ENCODE results near the gene ETV1.

The ETV1 gene

DNA sequence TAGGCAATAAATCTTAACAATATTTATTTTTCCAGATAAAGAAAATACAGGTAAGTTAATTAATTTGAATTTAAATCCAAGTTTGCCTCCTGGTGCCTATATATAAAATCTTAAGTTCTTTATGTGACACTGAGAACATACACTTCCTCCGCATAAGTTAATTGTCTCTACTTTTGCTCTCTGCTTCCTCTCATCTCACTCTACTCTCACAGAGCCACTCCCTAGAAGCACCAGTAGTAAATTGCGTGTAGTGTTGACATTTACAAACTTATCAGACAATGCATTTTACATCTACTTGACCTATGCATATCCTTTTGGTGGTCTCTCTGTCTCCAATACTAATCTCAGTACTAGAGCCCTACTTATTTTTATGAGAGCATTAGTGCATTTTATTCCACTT is 144.5 kb downstream of the ETV1 start:
- DNase-seq (ENCODE audit: low read depth) = no peak
- TF ChIP-seq, protein P1, sequence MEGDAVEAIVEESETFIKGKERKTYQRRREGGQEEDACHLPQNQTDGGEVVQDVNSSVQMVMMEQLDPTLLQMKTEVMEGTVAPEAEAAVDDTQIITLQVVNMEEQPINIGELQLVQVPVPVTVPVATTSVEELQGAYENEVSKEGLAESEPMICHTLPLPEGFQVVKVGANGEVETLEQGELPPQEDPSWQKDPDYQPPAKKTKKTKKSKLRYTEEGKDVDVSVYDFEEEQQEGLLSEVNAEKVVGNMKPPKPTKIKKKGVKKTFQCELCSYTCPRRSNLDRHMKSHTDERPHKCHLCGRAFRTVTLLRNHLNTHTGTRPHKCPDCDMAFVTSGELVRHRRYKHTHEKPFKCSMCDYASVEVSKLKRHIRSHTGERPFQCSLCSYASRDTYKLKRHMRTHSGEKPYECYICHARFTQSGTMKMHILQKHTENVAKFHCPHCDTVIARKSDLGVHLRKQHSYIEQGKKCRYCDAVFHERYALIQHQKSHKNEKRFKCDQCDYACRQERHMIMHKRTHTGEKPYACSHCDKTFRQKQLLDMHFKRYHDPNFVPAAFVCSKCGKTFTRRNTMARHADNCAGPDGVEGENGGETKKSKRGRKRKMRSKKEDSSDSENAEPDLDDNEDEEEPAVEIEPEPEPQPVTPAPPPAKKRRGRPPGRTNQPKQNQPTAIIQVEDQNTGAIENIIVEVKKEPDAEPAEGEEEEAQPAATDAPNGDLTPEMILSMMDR (IDR thresholded peaks at IDR 0.05; ENCODE audit: control insufficient read depth, insufficient read depth, low read depth, low read length, missing control alignments) = no peak
- H3K4me3 ChIP-seq (ENCODE audit: control insufficient read depth, low read depth, low read length) = no peak overlapping the region

DNA sequence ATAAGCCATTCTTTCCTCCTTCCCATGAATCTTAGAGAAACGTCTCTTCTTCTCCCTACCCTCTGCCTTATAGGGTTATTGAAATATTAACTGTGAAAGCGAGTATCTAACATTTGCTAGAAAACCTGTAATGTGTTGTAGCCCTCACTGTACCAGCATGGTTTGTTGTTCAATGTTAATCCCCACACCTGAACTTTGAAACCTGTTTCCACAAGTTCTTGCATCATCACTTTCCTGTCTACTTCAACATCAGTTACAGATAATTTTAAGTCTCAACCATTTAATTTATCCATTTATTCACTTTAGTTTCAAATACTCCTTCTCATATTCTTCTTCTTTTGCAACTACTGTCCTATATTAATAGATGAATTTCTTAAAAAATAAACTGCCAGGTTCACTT is 148.2 kb downstream of the ETV1 start:
- no peak overlapping the region for H3K4me3 ChIP-seq (ENCODE audit: control insufficient read depth, low read depth, low read length)
- DNase-seq (ENCODE audit: low read depth) = no peak
- TF ChIP-seq, protein P1 (IDR thresholded peaks at IDR 0.05; ENCODE audit: control insufficient read depth, insufficient read depth, low read depth, low read length, missing control alignments) = no peak

All from AG09309 (cell line).